Retinal pigment epithelial cell (primary cell): ENCODE measurements around the gene GTPBP8.
"Not testable (repeated sequence)": the region's sequence is repeated elsewhere in the genome, so short reads cannot be mapped to it uniquely, and the experiment has no call there.

Experiments used
- DNase-seq: peaks from one replicate; pipeline ENCODE4 v3.0.0-alpha.2; 2010; ENCODE audit warnings: low read depth
- H3K4me3 ChIP-seq: 2 replicates; pipeline ENCODE4 v1.5.1; 2011; ENCODE audit warnings: mild to moderate bottlenecking, low read length, control low read depth, moderate library complexity
- TF ChIP-seq, protein P1 (sequence below): conservative IDR thresholded peaks from 2 replicates; pipeline ENCODE4 v1.5.1; 2011; ENCODE audit warnings: low read depth, low read length, control low read depth, inconsistent platforms

The GTPBP8 gene

GRCh38 chr3:113038328-113038727 lies 47.5 kb downstream of the GTPBP8 start:
- no peak for DNase-seq
- TF ChIP-seq, protein P1, sequence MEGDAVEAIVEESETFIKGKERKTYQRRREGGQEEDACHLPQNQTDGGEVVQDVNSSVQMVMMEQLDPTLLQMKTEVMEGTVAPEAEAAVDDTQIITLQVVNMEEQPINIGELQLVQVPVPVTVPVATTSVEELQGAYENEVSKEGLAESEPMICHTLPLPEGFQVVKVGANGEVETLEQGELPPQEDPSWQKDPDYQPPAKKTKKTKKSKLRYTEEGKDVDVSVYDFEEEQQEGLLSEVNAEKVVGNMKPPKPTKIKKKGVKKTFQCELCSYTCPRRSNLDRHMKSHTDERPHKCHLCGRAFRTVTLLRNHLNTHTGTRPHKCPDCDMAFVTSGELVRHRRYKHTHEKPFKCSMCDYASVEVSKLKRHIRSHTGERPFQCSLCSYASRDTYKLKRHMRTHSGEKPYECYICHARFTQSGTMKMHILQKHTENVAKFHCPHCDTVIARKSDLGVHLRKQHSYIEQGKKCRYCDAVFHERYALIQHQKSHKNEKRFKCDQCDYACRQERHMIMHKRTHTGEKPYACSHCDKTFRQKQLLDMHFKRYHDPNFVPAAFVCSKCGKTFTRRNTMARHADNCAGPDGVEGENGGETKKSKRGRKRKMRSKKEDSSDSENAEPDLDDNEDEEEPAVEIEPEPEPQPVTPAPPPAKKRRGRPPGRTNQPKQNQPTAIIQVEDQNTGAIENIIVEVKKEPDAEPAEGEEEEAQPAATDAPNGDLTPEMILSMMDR, result no peak
- H3K4me3 ChIP-seq, result no peak overlapping the region

GRCh38 chr3:113039546-113039945 lies 48.8 kb downstream of the GTPBP8 start:
- TF ChIP-seq, protein P1, result no peak
- no peak for DNase-seq
- no peak overlapping the region for H3K4me3 ChIP-seq

GRCh38 chr3:113040231-113040630 lies 49.4 kb downstream of the GTPBP8 start:
- no peak overlapping the region for H3K4me3 ChIP-seq
- DNase-seq, result no peak
- TF ChIP-seq, protein P1, result no peak

- no peak for DNase-seq
- TF ChIP-seq, protein P1, result no peak
- no peak overlapping the region for H3K4me3 ChIP-seq
Observed at GRCh38 chr3:113043686-113044085, 52.9 kb downstream of the GTPBP8 start.

DNA sequence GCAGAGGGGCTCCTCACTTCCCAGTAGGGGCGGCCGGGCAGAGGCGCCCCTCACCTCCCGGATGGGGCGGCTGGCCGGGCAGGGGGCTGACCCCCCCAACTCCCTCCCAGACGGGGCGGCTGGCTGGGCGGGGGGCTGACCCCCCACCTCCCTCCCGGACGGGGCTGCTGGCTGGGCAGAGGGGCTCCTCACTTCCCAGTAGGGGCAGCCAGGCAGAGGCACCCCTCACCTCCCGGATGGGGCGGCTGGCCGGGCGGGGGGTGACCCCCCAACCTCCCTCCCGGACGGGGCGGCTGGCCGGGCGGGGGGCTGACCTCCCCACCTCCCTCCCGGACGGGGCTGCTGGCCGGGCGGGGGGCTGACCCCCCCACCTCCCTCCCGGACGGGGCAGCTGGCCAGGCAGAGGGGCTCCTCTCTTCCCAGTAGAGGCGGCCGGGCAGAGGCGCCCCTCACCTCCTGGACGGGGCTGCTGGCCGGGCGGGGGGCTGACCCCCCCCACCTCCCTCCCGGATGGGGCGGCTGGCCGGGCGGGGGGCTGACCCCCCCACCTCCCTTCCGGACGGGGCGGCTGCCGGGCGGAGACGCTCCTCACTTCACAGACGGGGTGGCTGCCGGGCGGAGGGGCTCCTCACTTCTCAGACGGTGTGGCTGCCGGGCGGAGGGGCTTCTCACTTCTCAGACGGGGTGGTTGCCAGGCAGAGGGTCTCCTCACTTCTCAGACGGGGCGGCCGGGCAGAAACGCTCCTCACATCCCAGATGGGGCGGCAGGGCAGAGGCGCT lies 55.6 kb downstream of the GTPBP8 start:
- not testable (repeated sequence) for DNase-seq, H3K4me3 ChIP-seq

GRCh38 chr3:113051302-113051711 lies 60.5 kb downstream of the GTPBP8 start:
- TF ChIP-seq, protein P1, result peak; percentile 80
- peak overlapping the region; percentile 24 for H3K4me3 ChIP-seq
- peak; percentile 61 for DNase-seq
